ENCODE results near the gene GNL2.

GNL2 gene

DNA sequence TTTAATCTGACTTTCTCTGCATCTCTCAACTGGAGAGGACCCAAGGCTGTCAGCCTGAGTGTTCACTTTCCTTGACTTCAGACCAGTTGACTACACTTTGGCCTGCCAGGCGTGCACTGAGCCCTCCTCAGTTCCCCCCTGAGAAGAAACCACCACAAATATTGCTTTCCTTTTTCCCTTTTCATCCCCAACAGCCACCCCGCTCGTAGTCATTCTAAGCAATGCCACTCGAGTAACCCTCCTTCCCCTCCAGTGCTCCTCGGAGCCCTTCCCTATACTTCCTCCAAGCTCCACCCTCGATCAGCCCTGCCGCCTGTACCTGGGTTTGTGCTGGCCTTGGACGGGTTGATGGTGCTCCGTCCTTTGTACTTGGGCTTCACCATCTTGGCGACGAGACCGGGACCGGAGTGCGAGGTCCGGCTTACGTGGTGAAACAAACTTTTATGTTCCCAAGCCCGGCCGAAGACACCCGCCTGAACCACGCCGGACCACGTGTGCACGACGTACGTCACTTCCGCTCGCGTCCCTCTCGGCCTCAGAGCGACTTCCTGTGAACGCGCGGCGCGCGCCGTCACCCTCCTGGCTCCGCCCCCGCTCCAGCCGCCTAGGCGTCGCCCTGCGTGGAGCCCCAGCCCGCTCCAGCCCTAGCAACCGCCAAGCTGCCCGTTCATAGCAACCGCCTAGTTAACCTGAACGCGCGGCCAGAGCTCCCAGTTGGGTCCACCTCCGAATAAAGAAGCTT, at the start of gene GNL2:
TSS of gene GNL2 (minus strand) at position 498 of the 742 bp plus-strand sequence. CDS start at position 383, 115 bp downstream.
- peak; percentile 99 for DNase-seq (ENCODE audit: low spot score)

DNA sequence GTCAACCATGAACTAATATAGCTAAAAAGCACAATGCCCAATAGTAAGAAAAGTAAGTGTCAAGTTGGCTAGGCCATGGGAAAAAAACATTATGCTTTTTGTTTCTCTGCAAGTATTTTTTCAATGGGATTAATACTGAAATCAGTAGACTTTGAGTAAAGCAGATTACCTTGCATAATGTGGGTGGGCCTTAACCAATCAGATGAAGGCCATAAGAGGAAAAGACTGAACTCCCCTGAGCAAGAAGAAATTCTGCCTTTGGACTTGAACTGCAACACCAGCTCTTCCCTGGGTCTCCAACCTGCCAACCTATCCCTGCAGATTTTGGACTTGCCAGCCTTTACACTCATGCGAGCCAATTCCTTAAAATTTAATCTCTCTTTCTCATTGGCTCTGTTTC, 45.3 kb upstream of the GNL2 start:
- no peak for DNase-seq (ENCODE audit: low spot score)

DNA sequence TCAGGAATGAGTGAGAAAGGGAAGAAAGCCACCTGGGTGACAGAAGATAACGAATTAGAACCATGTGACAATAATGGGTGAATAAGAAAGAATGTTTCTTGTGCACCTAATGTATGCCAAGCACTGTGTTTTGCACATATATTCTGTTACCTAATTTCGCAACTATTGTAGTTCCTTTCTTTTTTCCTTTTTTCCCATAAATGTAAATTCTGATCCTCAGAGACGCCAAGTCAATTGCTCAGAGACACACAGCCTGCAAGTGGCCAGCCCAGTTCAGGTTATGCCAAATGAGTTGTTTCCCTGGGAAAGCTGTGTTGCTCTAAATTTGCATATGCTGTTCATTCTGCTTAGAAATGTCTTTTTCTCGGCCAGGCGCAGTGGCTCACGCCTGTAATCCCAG, 40.7 kb upstream of the GNL2 start:
- no peak for DNase-seq (ENCODE audit: low spot score)

DNA sequence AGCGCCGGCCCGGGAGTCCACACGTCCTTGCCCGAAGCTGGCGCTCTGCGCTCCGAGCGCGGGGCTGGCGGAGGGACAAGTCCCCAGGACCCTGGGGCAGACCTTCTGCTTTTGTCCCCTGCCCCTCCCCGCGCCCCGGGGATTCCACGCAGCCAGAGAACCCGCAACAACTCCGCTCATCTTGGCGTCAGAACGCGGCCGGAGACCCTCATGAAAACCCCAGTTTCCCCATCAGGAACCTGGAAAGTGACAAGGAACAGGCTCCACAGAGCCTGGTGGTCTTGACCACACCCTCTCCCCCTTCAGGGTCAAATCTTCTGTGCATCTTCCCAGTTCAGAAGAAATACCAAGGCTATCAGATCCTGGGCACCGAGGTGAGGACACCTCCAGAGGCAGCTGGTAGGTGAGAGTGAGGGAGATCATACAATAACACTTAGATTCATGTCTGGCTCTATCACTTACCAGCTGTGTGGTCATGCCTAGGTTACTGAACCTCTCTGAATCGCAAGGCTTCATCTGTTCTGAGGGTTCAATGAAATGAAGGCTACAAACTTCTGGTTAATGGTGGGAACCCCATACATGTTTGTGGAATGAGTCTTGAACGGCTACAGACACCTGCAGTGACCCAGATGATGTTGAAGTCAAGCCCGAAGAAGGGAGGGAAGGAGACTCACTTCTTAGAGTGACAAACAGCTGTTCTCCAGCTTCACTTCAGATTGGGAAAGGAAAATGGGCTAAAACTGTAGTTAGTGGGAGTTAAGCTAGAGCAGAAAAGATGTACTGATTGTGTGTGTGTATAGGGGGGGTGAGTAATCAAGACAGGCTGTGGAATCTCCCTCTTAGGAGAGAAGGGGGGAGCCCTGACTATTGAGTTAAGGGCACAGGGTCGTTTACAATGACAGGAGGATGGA, 39.5 kb upstream of the GNL2 start:
- no peak for DNase-seq (ENCODE audit: low spot score)

DNA sequence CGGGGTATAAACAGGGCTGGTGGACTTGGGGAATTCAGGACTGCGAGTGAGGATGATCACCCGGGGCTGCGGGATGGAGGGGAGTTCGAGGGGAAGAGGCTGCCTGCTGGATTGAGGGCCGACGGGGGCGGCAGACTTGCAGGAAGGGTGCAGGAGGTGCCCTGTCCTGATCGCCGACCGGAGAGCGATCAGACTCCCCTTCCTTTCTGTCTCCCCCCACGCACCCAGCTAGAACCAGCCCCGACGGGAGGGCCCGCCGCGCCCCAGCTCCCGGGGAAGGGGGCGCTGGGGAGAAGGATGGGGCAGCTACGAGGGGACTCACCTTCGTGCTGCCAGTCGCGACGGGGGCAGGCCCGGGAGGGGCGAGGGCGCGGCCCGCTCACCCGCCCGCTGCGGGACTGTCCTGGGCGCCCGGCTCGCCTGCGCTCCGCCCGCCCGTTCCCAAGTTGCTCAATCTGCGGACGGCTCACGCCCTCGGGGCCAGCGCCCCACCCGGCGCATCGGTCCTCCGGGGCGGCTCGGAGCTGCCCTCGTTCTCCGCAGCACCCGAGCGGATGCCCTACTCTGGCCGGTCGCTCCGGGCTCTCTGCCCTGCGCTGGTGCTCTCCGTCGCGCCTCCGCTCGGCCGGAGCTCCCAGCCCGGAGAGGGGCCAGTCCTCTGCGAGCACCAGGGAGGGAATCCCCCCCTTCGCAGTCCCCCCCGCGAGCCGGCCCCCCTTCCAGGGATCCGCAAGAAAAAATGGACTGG, 38.7 kb upstream of the GNL2 start, which contains the start of gene RSPO1:
TSS of gene RSPO1 (minus strand) at position 649 of the 748 bp plus-strand sequence. CDS start 5,231 bp downstream, outside the sequence.
- peak; percentile 78 for DNase-seq (ENCODE audit: low spot score)

DNA sequence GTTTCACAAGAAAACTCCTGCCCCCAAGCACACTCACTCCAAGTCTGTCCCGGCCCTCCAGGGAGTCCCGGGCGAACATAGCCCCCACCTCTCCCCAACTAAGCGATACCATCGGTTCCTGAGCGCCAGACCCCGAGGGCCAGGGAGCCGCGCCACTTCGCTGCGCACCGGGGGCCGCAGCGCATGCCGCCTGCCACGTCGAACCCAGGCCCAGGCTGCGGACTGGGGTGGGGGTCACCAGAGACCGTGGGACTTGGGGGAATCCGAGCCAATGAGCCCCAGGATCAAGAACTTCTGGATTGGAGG, 38.2 kb upstream of the GNL2 start:
- no peak for DNase-seq (ENCODE audit: low spot score)

DNA sequence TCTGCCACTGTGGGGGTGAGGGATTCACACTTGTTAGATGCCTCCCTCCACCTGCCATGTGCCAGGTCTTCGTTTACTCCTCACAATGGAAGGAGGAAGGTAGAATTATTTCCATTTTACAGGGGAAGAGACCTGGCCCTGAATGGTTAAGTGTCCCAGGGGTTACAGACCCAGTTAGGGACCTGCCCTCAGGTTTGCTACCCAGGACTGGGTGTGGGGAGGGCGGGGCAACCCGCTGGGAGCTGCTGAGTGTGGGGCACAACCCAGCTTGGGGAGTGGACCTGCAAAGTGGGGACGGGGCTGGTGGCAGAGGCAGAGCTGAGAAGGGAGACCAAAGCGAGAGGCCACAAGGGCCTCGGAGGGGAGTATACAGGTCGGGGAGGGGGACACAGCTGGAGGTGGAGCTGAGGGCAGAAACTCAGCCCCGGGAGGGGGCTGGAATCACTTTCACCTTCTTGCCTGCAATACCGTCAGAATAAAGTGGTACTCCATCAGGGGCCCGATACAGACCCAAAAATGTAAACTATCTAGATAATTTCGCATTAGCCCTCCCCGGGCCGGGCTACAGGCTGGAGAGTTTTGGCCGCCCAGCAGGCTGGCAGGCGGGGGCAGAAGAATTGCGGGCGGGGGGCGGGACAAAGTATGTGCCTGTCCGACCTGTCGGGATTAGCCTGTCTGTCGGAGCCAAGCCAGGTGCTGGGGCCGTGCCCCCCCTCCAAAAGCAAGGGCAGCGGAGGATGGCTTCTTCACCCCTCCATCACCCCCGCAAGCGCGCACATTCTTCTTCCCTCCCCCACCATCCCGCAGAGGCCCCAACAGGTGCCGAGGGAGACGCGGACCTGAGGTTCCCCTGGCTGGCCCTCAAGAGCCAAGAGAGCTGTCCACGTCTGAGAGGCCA, 37.6 kb upstream of the GNL2 start:
- no peak for DNase-seq (ENCODE audit: low spot score)

DNA sequence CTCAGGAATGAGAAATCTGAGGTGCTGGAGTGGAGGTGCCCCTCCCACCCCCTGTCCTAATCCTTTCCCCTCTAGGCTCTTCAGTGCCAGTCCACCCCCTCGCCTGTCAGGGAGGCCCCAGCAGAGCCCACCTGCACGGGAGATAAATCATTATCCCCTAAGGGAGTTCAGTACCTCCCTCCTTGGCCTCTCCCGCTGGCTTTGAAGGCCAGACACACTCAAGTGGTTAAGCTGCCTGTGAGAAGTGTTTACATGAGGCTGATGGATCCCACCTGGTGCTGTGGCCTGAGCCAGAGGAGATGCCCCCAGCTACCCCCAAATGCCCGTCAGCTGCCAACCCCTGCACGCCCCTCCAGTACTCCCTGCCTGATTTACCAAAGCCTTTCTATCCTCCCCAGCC, 35.3 kb upstream of the GNL2 start:
- DNase-seq (ENCODE audit: low spot score) = no peak

DNA sequence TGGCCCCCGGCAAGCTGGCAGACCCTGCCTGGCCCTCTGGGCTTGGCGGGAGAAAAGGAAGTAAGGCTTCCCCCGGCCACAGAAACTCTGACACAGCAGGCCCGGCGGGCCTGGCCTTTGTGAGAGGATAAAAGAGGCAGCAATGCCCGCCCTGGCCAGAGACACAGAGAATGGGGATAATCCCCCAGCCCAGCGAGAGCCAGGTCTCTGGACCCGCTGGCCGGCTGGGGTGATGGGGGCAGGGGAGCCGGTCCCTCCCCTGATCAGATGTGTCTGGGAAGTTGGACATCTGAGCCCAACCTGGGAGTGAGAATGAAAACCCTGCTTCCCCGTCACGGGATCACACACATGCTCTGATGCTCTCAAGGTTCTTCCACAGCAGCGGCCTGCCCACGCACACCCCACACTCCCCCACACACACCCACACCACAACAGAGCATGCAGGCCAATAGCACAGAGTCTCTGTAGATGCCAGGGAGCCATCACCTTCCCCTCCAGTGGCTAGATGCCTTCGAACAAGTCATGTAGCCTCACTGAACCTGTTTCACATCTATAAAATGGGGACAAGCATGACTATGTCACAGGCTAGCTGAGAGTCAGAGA, 34.8 kb upstream of the GNL2 start:
- no peak for DNase-seq (ENCODE audit: low spot score)

DNA sequence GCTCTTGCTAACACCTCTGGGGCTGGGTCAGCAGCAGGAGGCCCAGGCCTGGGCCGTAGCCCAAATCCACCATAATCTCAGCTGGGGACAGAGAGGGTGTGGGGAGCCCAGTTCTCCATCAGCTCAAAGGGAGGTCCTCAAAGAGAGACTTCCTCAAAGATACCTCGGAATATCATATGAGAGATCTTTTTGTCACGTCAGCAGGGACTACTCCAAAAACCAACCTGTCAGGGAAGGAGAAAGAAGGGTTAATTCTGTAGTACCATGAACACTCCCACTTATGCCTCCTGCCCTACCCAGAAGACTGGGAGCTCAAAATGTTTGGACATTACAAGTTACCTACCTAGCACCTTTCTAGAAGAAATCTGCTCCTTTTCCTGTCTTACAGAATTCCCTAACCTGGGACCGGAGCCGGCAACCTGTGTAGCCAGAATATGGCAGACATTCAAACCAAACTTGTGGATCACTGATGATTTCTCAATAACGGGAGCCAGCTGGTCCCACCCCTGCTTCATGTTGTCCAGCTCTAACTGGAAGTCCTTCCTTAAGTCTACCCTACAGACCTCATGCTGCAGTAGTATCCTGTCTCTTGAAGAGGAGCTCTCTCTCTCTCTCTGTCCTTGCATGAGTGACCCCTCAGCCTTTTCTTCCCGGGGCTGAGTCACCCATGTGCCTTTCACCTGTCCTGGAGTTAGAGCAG, 34.1 kb upstream of the GNL2 start:
- no peak for DNase-seq (ENCODE audit: low spot score)

DNA sequence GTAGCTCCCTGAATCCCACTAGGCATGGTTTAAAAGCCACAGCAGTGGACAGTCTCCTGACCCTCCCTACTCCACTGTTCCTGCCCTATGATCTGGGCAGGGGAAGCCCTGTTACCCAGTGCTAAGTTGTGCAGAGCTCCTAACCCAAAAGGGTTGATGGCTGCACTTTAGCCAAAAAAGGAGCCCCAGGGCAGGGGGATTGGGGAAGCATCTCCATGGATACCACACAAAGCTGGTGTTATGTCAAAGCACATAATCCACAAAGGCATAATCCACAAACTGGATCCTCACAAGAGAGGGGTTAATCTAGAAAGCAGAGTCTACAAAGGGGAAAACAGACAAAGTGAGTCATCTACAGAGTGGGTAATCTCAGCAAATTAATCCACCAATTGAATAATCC, 33.3 kb upstream of the GNL2 start:
- no peak for DNase-seq (ENCODE audit: low spot score)

DNA sequence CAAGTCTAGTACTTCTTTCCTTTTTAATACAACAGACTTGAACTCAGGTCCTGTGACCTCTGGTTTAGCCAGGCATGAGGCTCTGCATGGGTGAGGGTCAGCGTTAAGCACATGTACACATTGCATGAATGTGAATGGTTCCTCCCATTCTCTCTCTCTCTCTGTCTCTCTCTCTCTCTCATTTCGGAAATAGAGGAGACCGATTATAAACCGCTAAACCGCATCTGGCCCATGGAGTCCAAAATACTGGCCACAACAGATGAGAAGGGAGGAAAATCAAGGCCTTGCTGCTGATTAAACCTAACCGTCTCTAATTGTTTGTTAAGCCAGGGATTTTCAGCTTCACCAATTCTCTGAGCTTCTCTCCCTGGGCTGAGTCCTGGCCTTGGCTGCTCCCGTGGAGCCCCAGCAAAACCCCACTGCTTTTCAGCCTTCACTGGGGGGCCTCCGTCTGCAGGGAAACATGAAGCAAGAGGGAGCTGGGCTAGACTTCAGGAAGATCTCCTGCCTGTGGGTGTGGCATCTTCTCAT, 32.4 kb upstream of the GNL2 start:
- DNase-seq (ENCODE audit: low spot score) = no peak

DNA sequence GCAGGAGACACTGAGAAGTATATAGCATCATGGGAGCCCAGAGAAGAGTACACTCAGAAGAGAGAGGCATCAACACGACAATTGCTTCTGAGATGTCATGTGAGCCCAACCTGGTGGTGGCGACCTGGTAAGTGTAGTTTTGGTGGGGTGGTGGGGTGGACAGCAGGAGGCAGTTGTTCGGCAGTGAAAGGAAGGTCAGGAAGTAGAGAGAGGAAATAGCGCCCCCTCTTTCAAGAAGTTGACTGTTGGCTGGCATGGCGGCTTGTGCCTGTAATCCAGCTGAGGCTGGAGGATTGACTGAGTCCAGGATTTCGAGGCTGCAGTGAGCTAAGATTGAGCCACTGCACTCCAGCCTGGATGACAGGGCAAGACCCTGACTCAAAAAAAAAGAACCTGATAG, 26.4 kb upstream of the GNL2 start:
- no peak for DNase-seq (ENCODE audit: low spot score)

DNA sequence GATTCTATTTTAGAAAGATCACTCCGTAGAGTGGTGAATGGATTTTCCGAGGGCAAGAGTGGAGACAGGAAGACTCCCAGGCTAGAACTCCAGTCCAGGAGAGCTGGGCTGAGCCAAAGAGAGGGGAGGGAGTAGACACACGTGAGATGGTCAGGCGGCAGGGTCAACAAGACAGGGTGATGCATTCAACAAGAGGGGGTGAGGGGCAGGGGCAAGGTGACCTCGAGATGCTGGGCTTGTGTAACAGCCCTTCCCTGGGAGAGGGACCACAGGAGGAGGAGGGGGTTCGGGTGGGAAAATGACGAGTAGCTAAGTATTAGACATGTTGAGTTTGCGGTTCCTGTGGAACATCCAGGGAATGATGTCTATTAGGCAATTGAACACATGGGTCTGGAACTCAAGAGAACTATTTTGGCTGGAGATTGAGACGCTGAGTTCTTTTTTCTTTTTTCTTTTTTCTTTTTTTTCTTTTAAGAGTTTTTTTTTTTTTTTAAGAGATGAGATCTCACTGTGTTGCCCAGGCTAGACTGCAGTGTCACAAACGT, 25.7 kb upstream of the GNL2 start:
- DNase-seq (ENCODE audit: low spot score) = no peak

DNA sequence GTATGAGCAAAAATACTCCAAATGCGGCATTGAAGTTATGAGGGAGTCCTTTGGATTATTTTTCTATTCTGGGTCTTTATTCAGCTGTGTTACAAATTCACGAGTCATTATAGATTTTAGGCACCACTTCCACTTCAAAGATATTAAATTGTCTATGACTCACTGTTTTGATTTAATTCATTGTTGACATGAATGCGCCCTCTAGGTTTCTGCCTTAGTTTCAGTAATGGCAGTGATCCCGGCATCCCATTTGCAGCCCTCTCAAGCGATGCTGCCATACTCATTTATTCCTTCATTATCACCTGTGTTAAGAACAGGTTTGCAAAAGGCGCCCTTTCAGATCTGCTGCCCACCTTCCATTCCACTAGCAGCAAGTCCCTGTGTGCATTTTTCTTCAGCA, 25.0 kb upstream of the GNL2 start:
- DNase-seq (ENCODE audit: low spot score) = no peak

DNA sequence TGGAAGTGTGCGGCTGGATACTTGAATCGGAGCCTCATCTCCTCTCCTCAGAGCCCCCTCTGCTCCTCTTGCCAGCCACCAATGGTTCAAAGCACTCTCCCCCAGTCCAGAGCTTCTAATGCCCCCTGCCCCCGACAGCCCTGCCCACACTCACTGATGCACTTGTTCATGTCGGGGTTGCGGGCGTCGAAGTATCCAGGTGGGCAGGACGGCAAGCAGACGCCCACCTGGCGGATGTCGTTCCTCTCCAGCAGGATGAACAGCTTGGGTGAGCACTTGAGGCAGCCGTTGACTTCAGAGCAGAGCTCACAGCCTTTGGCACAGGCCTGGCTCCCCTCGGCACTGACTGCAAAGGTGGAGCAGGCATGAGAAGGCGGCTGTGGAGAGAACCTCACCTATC, 20.6 kb upstream of the GNL2 start:
- DNase-seq (ENCODE audit: low spot score) = no peak

DNA sequence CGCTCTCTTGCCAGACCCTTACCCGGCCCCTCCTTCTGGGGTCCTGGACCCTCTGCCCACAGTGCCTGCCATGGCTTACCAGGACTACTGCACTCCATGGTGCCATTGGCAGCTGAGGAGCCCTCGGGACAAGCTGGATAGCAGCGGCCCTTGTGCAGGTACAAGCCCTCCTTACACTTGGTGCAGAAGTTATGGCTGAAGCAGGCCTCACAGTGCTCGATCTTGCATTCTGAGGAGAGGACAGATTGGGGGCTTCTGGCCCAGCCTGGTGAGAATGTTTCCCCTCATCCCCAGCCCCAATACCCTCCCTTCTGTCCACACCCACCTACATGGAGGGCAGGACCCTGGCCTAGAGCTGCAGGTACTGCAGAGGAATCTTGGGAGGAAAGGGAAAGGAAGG, 18.4 kb upstream of the GNL2 start:
- DNase-seq (ENCODE audit: low spot score) = no peak

DNA sequence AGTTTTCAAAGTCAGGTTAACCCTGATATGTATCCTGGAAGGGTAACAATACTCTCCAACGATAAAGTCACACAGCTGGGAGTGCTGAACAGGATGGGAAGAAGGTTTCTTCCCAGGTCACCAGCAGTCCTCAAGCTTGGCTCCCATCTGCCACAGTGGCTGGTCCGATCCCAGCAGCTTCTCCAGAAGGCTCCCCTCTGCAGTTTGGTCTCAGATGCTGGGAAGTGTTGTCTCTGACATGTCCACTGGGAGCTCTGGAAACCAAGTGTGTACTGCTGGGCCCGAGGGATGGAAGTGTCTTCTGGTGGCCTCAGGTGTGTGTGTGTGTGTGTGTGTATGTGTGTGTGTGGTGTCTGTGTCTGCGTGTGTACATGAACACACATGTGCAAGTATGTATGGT, 16.4 kb upstream of the GNL2 start:
- DNase-seq (ENCODE audit: low spot score) = no peak

DNA sequence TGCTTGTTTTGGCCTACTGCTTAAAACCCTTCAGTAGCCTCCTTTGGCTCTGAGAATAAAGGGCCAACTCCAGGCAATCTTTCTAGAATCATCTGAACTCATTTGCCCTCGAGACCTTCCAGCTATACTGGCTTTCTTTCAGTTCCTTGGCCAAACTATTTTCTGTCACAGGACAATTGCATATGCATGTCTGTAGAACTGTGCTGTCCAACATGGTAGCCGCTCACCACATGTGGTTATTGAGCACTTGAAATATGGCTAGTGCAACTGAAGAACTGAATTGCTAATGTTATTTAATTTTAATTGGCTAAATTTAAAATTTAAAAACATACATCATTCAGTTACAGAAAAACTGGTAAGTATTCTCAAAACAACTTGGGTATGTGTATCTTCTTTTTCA, 14.3 kb upstream of the GNL2 start:
- no peak for DNase-seq (ENCODE audit: low spot score)

DNA sequence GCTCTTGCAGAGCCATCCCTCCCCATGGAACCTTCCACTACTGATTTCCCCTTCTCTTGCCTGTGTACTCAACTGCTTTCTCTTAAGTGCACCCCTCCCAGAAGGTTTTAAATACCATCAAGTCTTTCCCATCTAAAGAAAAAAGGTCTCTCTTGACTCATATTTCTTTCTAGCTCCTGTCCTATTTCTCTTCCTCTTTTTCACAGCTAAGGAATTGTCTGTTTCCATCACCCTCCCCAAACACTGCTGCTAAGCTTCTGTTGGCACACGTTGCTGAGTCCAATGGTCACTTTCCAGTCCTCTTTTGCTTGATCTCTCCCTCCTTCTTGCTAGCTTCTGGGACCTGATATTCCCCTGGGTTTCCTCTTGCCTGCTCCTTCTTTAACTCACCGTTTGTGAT, 13.3 kb upstream of the GNL2 start:
- DNase-seq (ENCODE audit: low spot score) = no peak
